ENCODE measurements around the gene GRIK1.

GRIK1 gene

GRCh38 chr21:29667651-29668050 is 272.1 kb downstream of the GRIK1 start:
- DNase-seq: no peak

GRCh38 chr21:29664615-29665014 is 275.2 kb downstream of the GRIK1 start:
- no peak for DNase-seq

GRCh38 chr21:29661672-29662442 is 277.9 kb downstream of the GRIK1 start:
- no peak for DNase-seq

GRCh38 chr21:29660047-29660720 is 279.6 kb downstream of the GRIK1 start:
- DNase-seq: no peak

GRCh38 chr21:29658934-29659203 is 280.9 kb downstream of the GRIK1 start:
- DNase-seq: no peak

- DNase-seq: no peak
These were observed 281.4 kb downstream of the GRIK1 start for GRCh38 chr21:29658177-29658933.

- no peak for DNase-seq
These were observed 282.4 kb downstream of the GRIK1 start for GRCh38 chr21:29657240-29657989.

GRCh38 chr21:29656504-29657239 is 283.1 kb downstream of the GRIK1 start:
- DNase-seq: peak; percentile 13

GRCh38 chr21:29655577-29655976 is 284.2 kb downstream of the GRIK1 start:
- no peak for DNase-seq

GRCh38 chr21:29654855-29655254 is 284.9 kb downstream of the GRIK1 start:
- no peak for DNase-seq

GRCh38 chr21:29654203-29654602 is 285.6 kb downstream of the GRIK1 start:
- DNase-seq: no peak

GRCh38 chr21:29650523-29651022 is 289.2 kb downstream of the GRIK1 start:
- no peak for DNase-seq

- DNase-seq: no peak
These were observed 290.4 kb downstream of the GRIK1 start for GRCh38 chr21:29649406-29649814.

GRCh38 chr21:29648710-29649240 is 291.0 kb downstream of the GRIK1 start:
- no peak for DNase-seq

- no peak for DNase-seq
These were observed 292.4 kb downstream of the GRIK1 start for GRCh38 chr21:29647353-29647781.

- DNase-seq: no peak
These were observed 293.9 kb downstream of the GRIK1 start for GRCh38 chr21:29645666-29646553.

- no peak for DNase-seq
These were observed 296.5 kb downstream of the GRIK1 start for GRCh38 chr21:29643289-29643688.

- no peak for DNase-seq
These were observed 297.1 kb downstream of the GRIK1 start for GRCh38 chr21:29642551-29643245.

GRCh38 chr21:29641635-29642550 is 297.9 kb downstream of the GRIK1 start:
- DNase-seq: no peak
